GM18519 (cell line): ENCODE results near the gene ALDOA.
"Not testable (repeated sequence)": the region's sequence is repeated elsewhere in the genome, so short reads cannot be mapped to it uniquely, and the experiment has no call there.

Source experiments
- ATAC-seq: cut with Tn5 transposase; IDR thresholded peaks from one replicate; pipeline ENCODE4 v1.9.1; 2021; ENCODE audit warnings: mild to moderate bottlenecking, moderate library complexity; ENCODE audit not compliant: unreplicated experiment, low FRiP score

The ALDOA gene

DNA sequence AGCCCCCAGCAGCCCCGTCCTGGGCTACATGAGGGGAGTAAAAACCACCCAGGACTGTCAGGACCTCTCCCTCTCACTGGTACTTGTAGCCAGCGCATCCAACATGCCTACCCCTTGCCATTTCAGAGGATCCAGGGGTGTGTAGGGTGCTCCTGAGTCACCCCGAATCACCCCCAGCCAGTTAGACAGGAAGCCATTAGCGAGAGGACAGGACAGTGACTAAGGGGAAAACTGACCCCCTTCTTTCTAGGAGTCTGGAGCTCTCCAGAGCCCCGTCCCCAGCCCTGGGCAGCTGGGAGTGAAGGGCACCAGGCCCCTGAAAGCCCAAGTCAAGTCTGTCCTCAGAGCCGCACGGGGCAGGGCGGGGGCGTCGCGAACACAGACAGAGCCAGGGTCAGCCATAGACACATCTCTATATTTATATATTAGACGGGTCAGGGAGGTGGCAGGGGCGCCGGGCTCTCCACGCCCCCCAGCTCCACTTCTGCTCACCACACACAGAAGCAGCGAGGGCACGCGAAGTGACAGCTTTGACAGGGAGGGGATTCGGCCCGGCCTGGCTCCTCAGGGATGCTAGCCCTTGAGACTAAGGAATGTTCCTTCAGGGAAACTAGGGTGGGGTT is 48.3 kb downstream of the ALDOA start:
- ATAC-seq: no peak

DNA sequence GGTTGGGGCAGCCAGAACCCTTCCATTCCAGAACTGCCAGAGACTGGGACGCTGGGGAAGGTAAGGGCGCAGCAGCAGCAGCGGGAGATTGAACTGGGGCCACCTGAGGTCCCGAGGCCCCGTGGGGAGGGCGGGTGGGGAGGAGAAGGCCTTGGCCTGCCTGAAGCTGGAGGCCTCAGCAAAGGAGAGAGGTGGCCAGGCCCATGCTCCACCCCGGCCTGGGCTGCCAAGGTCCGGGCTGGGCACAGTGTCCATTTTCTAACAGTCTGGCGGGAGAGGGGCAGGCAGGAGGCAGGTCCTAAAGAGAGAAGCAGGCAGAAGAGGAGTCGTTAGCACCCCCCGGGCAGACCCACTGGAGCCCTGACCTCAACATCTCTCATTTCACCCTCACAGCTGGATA is 48.9 kb downstream of the ALDOA start:
- ATAC-seq: no peak

- not testable (repeated sequence) for ATAC-seq
Measured at GRCh38 chr16:30114833-30115232, 49.3 kb downstream of the ALDOA start.

GRCh38 chr16:30115238-30115637 is 49.7 kb downstream of the ALDOA start:
- ATAC-seq: no peak

GRCh38 chr16:30116291-30117207 is 51.0 kb downstream of the ALDOA start:
- no peak for ATAC-seq

DNA sequence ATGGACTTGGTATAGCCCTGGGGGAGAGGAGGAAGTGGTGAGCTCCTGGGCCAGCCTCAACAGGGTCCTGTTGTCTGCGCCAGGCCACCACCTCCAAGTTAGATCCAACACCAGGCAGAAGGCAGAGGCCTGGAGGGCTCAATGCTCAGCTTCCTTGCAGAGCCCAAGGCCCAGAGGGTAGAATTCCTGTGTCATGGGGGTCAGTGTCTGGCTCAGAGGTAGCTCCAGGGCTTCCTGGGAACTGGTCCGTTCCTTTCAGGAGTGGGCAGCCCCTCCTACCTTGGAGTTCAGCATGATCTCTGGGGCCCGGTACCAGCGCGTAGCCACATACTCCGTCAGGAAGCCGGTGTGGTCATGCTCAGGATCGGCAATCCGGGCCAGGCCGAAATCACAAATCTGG is 52.2 kb downstream of the ALDOA start:
- no peak for ATAC-seq

- no peak for ATAC-seq
Measured at GRCh38 chr16:30119428-30119827, 53.9 kb downstream of the ALDOA start.
